PC-3 (cell line): ENCODE measurements around the gene SEPTIN5.

ENCODE experiments used
- EZH2 ChIP-seq: fragments of 300-600 bp; sonication (generic); IDR thresholded peaks from one replicate; pipeline ENCODE4 v1.6.1; 2017; ENCODE audit warnings: antibody characterized with exemption, mild to moderate bottlenecking, low read length; ENCODE audit not compliant: unreplicated experiment
- EZH2phosphoT487 ChIP-seq: fragments of 300-600 bp; sonication (generic); IDR thresholded peaks from 2 replicates; pipeline ENCODE4 v1.6.1; 2018; ENCODE audit warnings: mild to moderate bottlenecking, antibody characterized with exemption, low read length, borderline replicate concordance
- TF ChIP-seq, protein P1 (sequence below): fragments of 300-600 bp; sonication (generic); conservative IDR thresholded peaks from 2 replicates; pipeline ENCODE4 v1.5.1; 2017; ENCODE audit warnings: antibody characterized with exemption, low read depth, mild to moderate bottlenecking, low read length

DNA sequence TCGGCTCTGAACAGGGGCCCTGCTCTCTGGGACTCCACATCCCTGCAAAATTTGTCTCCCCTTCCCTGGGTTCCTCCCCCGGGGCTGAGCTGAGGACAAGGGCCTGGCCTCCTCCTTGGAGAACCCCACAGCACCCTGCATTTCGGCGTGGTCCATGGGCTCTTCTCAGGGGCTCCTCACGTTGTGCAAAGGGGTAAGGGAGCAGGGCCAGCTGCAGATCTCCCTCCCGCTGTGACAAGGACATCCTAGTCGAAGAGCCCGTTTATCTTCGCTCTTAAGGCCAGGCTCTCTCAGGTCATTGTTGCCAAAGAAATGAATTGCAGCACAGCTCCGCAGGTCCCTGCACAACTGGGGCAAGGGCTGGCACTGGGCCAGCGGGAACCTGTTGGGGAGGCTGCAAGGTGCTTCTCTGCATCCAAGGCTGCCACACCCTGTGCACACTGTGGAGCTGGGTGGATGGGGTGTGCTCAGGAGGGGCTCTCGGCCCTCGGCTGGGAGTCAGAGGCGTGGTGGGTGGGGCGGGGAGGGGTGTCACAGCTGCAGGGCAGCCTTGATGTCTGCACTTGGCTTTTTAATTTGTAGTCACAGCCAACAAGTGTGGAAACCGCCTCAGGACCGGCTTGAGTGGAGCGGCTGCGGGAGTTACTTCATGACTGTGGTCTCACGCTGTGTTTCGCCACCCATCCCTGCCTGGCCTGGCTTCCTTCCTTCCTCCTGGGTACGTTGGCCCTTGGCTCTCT lies 26.6 kb upstream of the SEPTIN5 start:
- TF ChIP-seq, protein P1, sequence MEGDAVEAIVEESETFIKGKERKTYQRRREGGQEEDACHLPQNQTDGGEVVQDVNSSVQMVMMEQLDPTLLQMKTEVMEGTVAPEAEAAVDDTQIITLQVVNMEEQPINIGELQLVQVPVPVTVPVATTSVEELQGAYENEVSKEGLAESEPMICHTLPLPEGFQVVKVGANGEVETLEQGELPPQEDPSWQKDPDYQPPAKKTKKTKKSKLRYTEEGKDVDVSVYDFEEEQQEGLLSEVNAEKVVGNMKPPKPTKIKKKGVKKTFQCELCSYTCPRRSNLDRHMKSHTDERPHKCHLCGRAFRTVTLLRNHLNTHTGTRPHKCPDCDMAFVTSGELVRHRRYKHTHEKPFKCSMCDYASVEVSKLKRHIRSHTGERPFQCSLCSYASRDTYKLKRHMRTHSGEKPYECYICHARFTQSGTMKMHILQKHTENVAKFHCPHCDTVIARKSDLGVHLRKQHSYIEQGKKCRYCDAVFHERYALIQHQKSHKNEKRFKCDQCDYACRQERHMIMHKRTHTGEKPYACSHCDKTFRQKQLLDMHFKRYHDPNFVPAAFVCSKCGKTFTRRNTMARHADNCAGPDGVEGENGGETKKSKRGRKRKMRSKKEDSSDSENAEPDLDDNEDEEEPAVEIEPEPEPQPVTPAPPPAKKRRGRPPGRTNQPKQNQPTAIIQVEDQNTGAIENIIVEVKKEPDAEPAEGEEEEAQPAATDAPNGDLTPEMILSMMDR, result no peak
- no peak for TF ChIP-seq EZH2
- no peak for TF ChIP-seq EZH2phosphoT487
